Duodenal mucosa (tissue), 2 donors: ENCODE data around the gene CTSW.
"Not testable (repeated sequence)": the region's sequence is repeated elsewhere in the genome, so short reads cannot be mapped to it uniquely, and the experiment has no call there.

Source experiments
- H3K27ac ChIP-seq: one replicate; pipeline ENCODE4 v1.7.0; 2013; ENCODE audit warnings: low read depth, low read length
- H3K27me3 ChIP-seq, 2 donors: one replicate each; pipeline ENCODE4 v1.7.0; 2013; ENCODE audit warnings: low read length in 2 of 2, control low read depth in 1 of 2; ENCODE audit not compliant: insufficient read depth in 2 of 2, control insufficient read depth in 1 of 2
- H3K36me3 ChIP-seq, 2 donors: one replicate each; pipeline ENCODE4 v1.7.0; 2013; ENCODE audit warnings: low read length in 2 of 2, control low read depth in 1 of 2; ENCODE audit not compliant: insufficient read depth in 2 of 2, control insufficient read depth in 1 of 2
- H3K4me1 ChIP-seq, 2 donors: one replicate each; pipeline ENCODE4 v1.7.0; 2013; ENCODE audit warnings: low read length in 2 of 2, control low read depth in 1 of 2; ENCODE audit not compliant: insufficient read depth in 2 of 2, control insufficient read depth in 1 of 2
- H3K4me3 ChIP-seq, 2 donors: one replicate each; pipeline ENCODE4 v1.7.0; 2013; ENCODE audit warnings: low read length in 2 of 2, low read depth in 1 of 2
- H3K9ac ChIP-seq, 2 donors: one replicate each; pipeline ENCODE4 v1.7.0; 2013; ENCODE audit warnings: low read length in 2 of 2, low read depth in 1 of 2
- H3K9me3 ChIP-seq, 2 donors: one replicate each; pipeline ENCODE4 v1.7.0; 2013; ENCODE audit warnings: low read length in 2 of 2, control low read depth in 1 of 2; ENCODE audit not compliant: control insufficient read depth in 1 of 2

The CTSW gene, protein sequence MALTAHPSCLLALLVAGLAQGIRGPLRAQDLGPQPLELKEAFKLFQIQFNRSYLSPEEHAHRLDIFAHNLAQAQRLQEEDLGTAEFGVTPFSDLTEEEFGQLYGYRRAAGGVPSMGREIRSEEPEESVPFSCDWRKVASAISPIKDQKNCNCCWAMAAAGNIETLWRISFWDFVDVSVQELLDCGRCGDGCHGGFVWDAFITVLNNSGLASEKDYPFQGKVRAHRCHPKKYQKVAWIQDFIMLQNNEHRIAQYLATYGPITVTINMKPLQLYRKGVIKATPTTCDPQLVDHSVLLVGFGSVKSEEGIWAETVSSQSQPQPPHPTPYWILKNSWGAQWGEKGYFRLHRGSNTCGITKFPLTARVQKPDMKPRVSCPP

GRCh38 chr11:65879617-65880016, at the start of gene CTSW:
TSS of gene CTSW (plus strand) at chr11:65879837. CDS start at chr11:65879855, 18 bp downstream.
- peaks cover 15 to 23% of the 10 kb centered on the region in 2 donors for H3K36me3 ChIP-seq
- peaks cover 0 to 3% of the 10 kb centered on the region in 2 donors for H3K4me1 ChIP-seq
- no peak within 1 kb of the TSS for H3K4me3 ChIP-seq
- H3K9me3 ChIP-seq: no peaks in the 10 kb centered on the region
- no peaks in the 10 kb centered on the region for H3K27me3 ChIP-seq
- no peak within 1 kb of the TSS for H3K27ac ChIP-seq
- no peak within 1 kb of the TSS for H3K9ac ChIP-seq

- H3K27ac ChIP-seq, H3K9ac ChIP-seq, H3K27me3 ChIP-seq, H3K9me3 ChIP-seq, H3K36me3 ChIP-seq, H3K4me3 ChIP-seq: not testable (repeated sequence)
- peaks cover 21 to 24% of the 10 kb centered on the region in 2 donors for H3K4me1 ChIP-seq
These were observed 47.4 kb upstream of the CTSW start for GRCh38 chr11:65832231-65832630.

DNA sequence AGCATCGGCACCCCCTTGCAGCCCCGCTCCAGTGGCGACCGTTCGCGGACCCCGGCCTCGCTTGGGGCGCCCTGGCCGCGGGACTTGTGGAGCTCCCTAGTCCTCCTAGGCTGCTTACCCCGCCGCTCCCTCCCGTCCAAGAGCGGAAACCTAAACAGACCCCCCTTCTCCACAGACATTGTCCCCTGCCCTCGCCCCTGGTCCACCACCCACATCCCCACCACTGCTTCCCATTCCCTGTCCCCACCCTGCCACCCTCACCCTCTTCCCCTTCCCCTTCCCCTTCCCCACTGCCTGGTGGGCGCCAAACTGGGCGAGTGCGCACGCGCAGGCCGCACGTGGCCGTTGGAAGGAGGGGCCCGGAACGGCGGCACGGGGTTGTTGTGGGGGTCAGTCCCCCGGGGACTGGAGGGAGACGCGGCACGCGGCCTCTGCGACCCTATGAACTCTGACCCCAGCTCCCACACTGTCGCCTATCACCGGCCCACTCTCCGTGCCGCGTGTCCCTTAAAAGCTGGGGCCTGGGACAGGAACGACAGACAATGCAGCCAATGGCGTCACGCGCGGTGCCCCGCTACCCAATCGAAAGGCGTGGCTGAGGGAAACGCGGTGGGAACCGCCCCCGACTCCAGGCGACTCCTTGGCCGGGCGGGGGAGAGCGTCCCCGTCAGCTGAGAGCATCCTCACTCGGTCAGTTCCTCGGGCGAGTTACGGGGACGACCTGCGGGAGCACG, 46.2 kb upstream of the CTSW start, which contains the start of gene SNX32:
Gene SNX32, plus strand, starts transcription at position 667 of the 734 bp plus-strand sequence. CDS start 103 bp downstream, outside the sequence.
- Histone ChIP-seq H3K9ac (peak within 1 kb of the TSS; percentile 62 to 69), H3K27ac (no peak within 1 kb of the TSS), H3K27me3 (no peaks in the 10 kb centered on the region), H3K4me1 (peaks cover 11 to 21% of the 10 kb centered on the region in 2 donors), H3K36me3 (no peaks in the 10 kb centered on the region), H3K9me3 (no peaks in the 10 kb centered on the region), H3K4me3 (peak within 1 kb of the TSS; percentile 79 to 88)

- no peak overlapping the region for H3K27ac ChIP-seq
- peak overlapping the region; percentile 22 to 69 for H3K9ac ChIP-seq
- peak overlapping the region; percentile 79 to 88 for H3K4me3 ChIP-seq
- peaks cover 10 to 19% of the 10 kb centered on the region in 2 donors for H3K4me1 ChIP-seq
- no peaks in the 10 kb centered on the region for H3K36me3 ChIP-seq
- H3K27me3 ChIP-seq: no peaks in the 10 kb centered on the region
- no peaks in the 10 kb centered on the region for H3K9me3 ChIP-seq
These were observed 45.4 kb upstream of the CTSW start for GRCh38 chr11:65834202-65834601.

- Histone ChIP-seq H3K36me3 (no peaks in the 10 kb centered on the region), H3K4me1 (peaks cover 7 to 8% of the 10 kb centered on the region in 2 donors), H3K9ac (no peak overlapping the region), H3K27me3 (no peaks in the 10 kb centered on the region), H3K9me3 (no peaks in the 10 kb centered on the region), H3K4me3 (no peak overlapping the region), H3K27ac (no peak overlapping the region)
These were observed 37.5 kb upstream of the CTSW start for GRCh38 chr11:65842144-65842543.

- Histone ChIP-seq H3K9ac (no peak overlapping the region), H3K27me3 (no peaks in the 10 kb centered on the region), H3K27ac (no peak overlapping the region), H3K36me3 (no peaks in the 10 kb centered on the region), H3K4me3 (peak overlapping the region in 1 of 2 donors; percentile 34), H3K9me3 (no peaks in the 10 kb centered on the region), H3K4me1 (peaks cover 7 to 8% of the 10 kb centered on the region in 2 donors)
These were observed 35.8 kb upstream of the CTSW start for GRCh38 chr11:65843811-65844210.

- Histone ChIP-seq H3K27ac (no peak overlapping the region), H3K9ac (no peak overlapping the region), H3K36me3 (no peaks in the 10 kb centered on the region), H3K9me3 (no peaks in the 10 kb centered on the region), H3K4me1 (peaks cover 8 to 11% of the 10 kb centered on the region in 2 donors), H3K4me3 (peak overlapping the region in 1 of 2 donors; percentile 34), H3K27me3 (no peaks in the 10 kb centered on the region)
These were observed 35.3 kb upstream of the CTSW start for GRCh38 chr11:65844231-65844872.

DNA sequence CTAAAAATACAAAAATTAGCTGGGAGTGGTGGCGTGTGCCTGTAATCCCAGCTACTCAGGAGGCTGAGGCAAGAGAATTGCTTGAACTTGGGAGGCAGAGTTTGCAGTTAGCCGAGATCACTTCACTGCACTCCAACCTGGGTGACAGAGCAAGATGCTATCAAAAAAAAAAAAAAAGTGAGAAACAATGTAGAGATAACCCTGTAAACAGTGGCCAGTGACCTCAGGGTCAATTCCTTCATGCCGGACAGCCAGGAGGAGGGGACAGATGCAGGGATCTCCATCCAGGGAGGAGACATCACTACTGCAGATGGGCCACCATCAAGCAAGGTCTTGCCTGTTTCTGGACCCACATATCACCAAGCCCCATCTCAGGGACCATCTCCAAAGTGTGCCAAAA, 31.9 kb upstream of the CTSW start:
- peaks cover 3 to 4% of the 10 kb centered on the region in 2 donors for H3K9me3 ChIP-seq
- no peak overlapping the region for H3K27ac ChIP-seq
- peaks cover 17 to 21% of the 10 kb centered on the region in 2 donors for H3K36me3 ChIP-seq
- H3K27me3 ChIP-seq: no peaks in the 10 kb centered on the region
- H3K4me1 ChIP-seq: peaks cover 26 to 30% of the 10 kb centered on the region in 2 donors
- no peak overlapping the region for H3K9ac ChIP-seq
- no peak overlapping the region for H3K4me3 ChIP-seq

DNA sequence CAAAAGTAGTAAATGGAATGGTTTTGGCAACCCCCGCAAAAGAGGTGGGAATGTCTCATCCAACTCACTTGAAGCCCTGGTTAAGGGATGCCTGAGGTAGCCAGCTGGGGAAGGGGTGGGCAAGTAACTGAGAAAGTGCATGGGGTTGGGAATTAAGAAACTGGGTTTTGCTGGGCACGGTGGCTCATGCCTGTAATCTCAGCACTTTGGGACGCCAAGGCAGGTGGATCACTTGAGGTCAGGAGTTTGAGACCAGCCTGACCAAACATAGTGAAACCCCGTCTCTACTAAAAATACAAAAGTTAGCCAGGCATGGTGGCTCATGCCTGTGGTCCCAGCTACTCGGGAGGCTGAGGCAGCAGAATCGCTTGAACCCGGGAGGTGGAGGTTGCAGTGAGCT, 30.9 kb upstream of the CTSW start:
- H3K9ac ChIP-seq, H3K4me3 ChIP-seq, H3K9me3 ChIP-seq, H3K27ac ChIP-seq, H3K27me3 ChIP-seq: not testable (repeated sequence)
- Histone ChIP-seq H3K36me3 (peaks cover 25 to 30% of the 10 kb centered on the region in 2 donors), H3K4me1 (peaks cover 32 to 36% of the 10 kb centered on the region in 2 donors)

DNA sequence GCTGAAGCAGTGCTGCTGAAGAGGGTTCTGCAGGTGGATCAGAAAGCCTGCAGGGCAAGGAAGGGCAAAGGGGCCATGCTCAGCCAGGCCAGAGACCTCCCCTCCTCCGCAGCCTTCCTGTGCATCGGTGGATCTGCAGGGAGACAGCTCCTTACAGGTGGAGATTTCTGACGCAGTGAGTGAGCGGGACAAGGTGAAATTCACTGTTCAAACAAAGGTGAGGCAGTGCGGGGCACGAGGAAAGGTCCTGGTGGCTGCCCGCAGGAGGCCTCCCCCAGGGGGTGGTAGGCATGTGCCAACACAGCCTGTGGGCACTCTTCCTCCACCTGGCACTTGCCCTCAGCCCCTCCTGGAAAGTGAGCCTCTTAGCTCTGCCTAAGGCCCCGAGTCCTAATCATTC, 30.3 kb upstream of the CTSW start:
- Histone ChIP-seq H3K4me3 (no peak overlapping the region), H3K9ac (no peak overlapping the region), H3K27me3 (no peaks in the 10 kb centered on the region), H3K9me3 (peaks cover 3 to 4% of the 10 kb centered on the region in 2 donors), H3K36me3 (peaks cover 26 to 36% of the 10 kb centered on the region in 2 donors), H3K4me1 (peaks cover 30 to 34% of the 10 kb centered on the region in 2 donors), H3K27ac (no peak overlapping the region)
